HepG2 (cell line): ENCODE data around the gene EYA4. TPM values are rescaled to one million over a fixed set of nuclear protein-coding genes. Genes with fewer than 3 reads are reported as not detected.

Experiments used
- ATAC-seq: fragments of 200-7000 bp; cut with Tn5 transposase; 3 replicates; pipeline ENCODE4 v1.9.1; 2020; ENCODE audit warnings: mild to moderate bottlenecking, moderate library complexity
- BruUV-seq: library from RNA; stranded (reverse); fragments of 400-500 nt; replicated peaks from 2 replicates; lab custom pipeline; 2021; lab: Mats Ljungman, UMichigan
- CTCF ChIA-PET: fragments of 300-600 bp; formaldehyde crosslinking; extraction: SDS; loops from one replicate; lab custom pipeline; 2021; ENCODE audit warnings: low total read pairs, inconsistent platforms, low intra/inter-chr PET ratio; lab: Yijun Ruan, JAX
- POLR2A ChIA-PET: fragments of 350-600 bp; sonication (Branson Sonifier 250); formaldehyde crosslinking; loops from one replicate; lab custom pipeline; 2020; ENCODE audit warnings: antibody characterized with exemption, inconsistent platforms; lab: Yijun Ruan, JAX
- DNase-seq: peaks from one replicate; pipeline ENCODE4 v3.0.0-alpha.2; 2015; ENCODE audit warnings: low spot score
- FAIRE-seq: peaks from 3 replicates; lab custom pipeline; 2011; peaks lifted over from hg19 to GRCh38; lab: Jason Lieb, UNC
- H2AFZ ChIP-seq: one replicate; pipeline ENCODE4 v1.6.1; 2011; ENCODE audit warnings: low read length, inconsistent platforms
- H3K27ac ChIP-seq: fragments of 300-600 bp; 3 replicates; pipeline ENCODE4 v1.8.0; 2011; ENCODE audit warnings: mixed run types, mild to moderate bottlenecking, mixed read lengths, low read length, inconsistent platforms; ENCODE audit not compliant: insufficient read depth; ENCODE audit errors: extremely low read length
- H3K27me3 ChIP-seq, 2 experiments: fragments of 200-600 bp in 1 of 2; 2 replicates in 1 of 2; 3 replicates in 1 of 2; pipeline versions ENCODE4 v1.6.0 to v1.8.0; 2011; ENCODE audit warnings: low read length in 2 of 2, mild to moderate bottlenecking in 2 of 2, moderate library complexity in 2 of 2, inconsistent platforms in 1 of 2; ENCODE audit not compliant: insufficient read depth in 2 of 2, control insufficient read depth in 1 of 2
- H3K36me3 ChIP-seq, 2 experiments: fragments of 200-600 bp in 1 of 2; replicated peaks in 1 of 2; 2 replicates in 1 of 2; 3 replicates in 1 of 2; pipeline versions ENCODE4 v1.5.1 to v1.8.0; 2011; ENCODE audit warnings: low read length in 2 of 2, inconsistent platforms in 1 of 2; ENCODE audit not compliant: insufficient read depth in 2 of 2, control insufficient read depth in 1 of 2
- H3K4me1 ChIP-seq: 2 replicates; pipeline ENCODE4 v1.5.1; 2012; ENCODE audit warnings: low read length, inconsistent platforms; ENCODE audit not compliant: insufficient read depth
- H3K4me2 ChIP-seq: 2 replicates; pipeline ENCODE4 v1.6.0; 2011; ENCODE audit warnings: low read depth, low read length, inconsistent platforms
- H3K4me3 ChIP-seq, 3 experiments: fragments of 200-600 bp in 1 of 3; sonication (generic), shearing (Covaris generic) in 1 of 3; replicated peaks in 1 of 3; 2 replicates each; pipeline ENCODE4 v1.5.1; 2011 to 2016; ENCODE audit warnings: low read length in 3 of 3, inconsistent platforms in 2 of 3, low read depth in 2 of 3, mild to moderate bottlenecking in 2 of 3, control low read depth in 1 of 3, mixed read lengths in 1 of 3; ENCODE audit not compliant: insufficient read depth in 1 of 3
- H3K79me2 ChIP-seq: one replicate; pipeline ENCODE4 v1.6.1; 2011; ENCODE audit warnings: low read length, inconsistent platforms; ENCODE audit not compliant: insufficient read depth
- H3K9ac ChIP-seq: 2 replicates; pipeline ENCODE4 v1.6.0; 2011; ENCODE audit warnings: mild to moderate bottlenecking, low read depth, low read length, inconsistent platforms; ENCODE audit not compliant: insufficient read depth
- H3K9me3 ChIP-seq: 2 replicates; pipeline ENCODE4 v1.5.1; 2012; ENCODE audit warnings: mild to moderate bottlenecking, low read length
- H4K20me1 ChIP-seq: 2 replicates; pipeline ENCODE4 v1.6.0; 2011; ENCODE audit warnings: inconsistent platforms, mild to moderate bottlenecking, low read length, moderate library complexity; ENCODE audit not compliant: insufficient read depth
- E2F5 ChIP-seq: sonication (generic); formaldehyde crosslinking; conservative IDR thresholded peaks from 2 replicates; pipeline ENCODE4 v1.4.0; 2020; ENCODE audit warnings: missing genetic modification reagents
- HNF4G ChIP-seq, 2 experiments: sonication (generic) in 1 of 2; formaldehyde crosslinking in 1 of 2; IDR thresholded peaks; 2 replicates each; pipeline versions ENCODE4 v1.4.0 to v1.6.1; 2011 to 2020; ENCODE audit warnings: borderline replicate concordance in 2 of 2, low read depth in 2 of 2, mild to moderate bottlenecking in 2 of 2, low read length in 1 of 2, missing genetic modification reagents in 1 of 2, moderate library complexity in 1 of 2
- HNRNPH1 ChIP-seq: fragments of 200-400 bp; formaldehyde crosslinking; optimal IDR thresholded peaks from 2 replicates; pipeline ENCODE3; 2017; ENCODE audit warnings: mild to moderate bottlenecking, low read depth, low read length
- JUNB ChIP-seq: sonication (generic); formaldehyde crosslinking; IDR thresholded peaks from 2 replicates; pipeline ENCODE4 v1.8.0; 2022; ENCODE audit warnings: missing genetic modification reagents, mild to moderate bottlenecking, borderline replicate concordance
- MTF1 ChIP-seq: sonication (generic); formaldehyde crosslinking; IDR thresholded peaks from 2 replicates; pipeline ENCODE4 v1.5.0; 2020; ENCODE audit warnings: missing genetic modification reagents
- PCBP1 ChIP-seq: fragments of 200-400 bp; formaldehyde crosslinking; IDR thresholded peaks from 2 replicates; pipeline ENCODE4 v1.6.1; 2017; ENCODE audit warnings: mild to moderate bottlenecking, low read depth, low read length, borderline replicate concordance
- RFXAP ChIP-seq: sonication (generic); formaldehyde crosslinking; IDR thresholded peaks from 2 replicates; pipeline ENCODE4 v1.4.0; 2020; ENCODE audit warnings: missing genetic modification reagents, borderline replicate concordance
- SP1 ChIP-seq, 2 experiments: fragments of 450-650 bp in 1 of 2; sonication (generic) in 1 of 2; formaldehyde crosslinking in 1 of 2; IDR thresholded peaks; 2 replicates each; pipeline versions ENCODE4 v1.4.0 to v1.6.1; 2016 to 2020; ENCODE audit warnings: missing genetic modification reagents in 1 of 2
- TFDP1 ChIP-seq: IDR thresholded peaks from 2 replicates; pipeline ENCODE4 v1.6.1; 2016; ENCODE audit warnings: missing compliant biosample characterization, missing genetic modification reagents, borderline replicate concordance
- ZBTB10 ChIP-seq: sonication (generic); formaldehyde crosslinking; IDR thresholded peaks from 2 replicates; pipeline ENCODE4 v1.4.0; 2020; ENCODE audit warnings: missing genetic modification reagents, borderline replicate concordance
- ZNF282 ChIP-seq: fragments of 450-650 bp; IDR thresholded peaks from 2 replicates; pipeline ENCODE4 v1.6.1; 2018; ENCODE audit not compliant: partially characterized antibody
- ZNF552 ChIP-seq: sonication (generic); formaldehyde crosslinking; IDR thresholded peaks from 2 replicates; pipeline ENCODE4 v1.9.0; 2022; ENCODE audit warnings: missing genetic modification reagents, mild to moderate bottlenecking, borderline replicate concordance
- ZNF790 ChIP-seq: sonication (generic); formaldehyde crosslinking; IDR thresholded peaks from 2 replicates; pipeline ENCODE4 v1.8.0; 2022; ENCODE audit warnings: missing genetic modification reagents, mild to moderate bottlenecking, borderline replicate concordance
- ZNF83 ChIP-seq: sonication (generic); formaldehyde crosslinking; IDR thresholded peaks from 2 replicates; pipeline ENCODE4 v1.4.0; 2020; ENCODE audit warnings: missing genetic modification reagents, mild to moderate bottlenecking, borderline replicate concordance
- WGBS: methylation state at CpG from one replicate; pipeline ENCODE4 v1.1.6; 2017; ENCODE audit warnings: low lambda C conversion rate; 5-methylcytosine and 5-hydroxymethylcytosine counted together
- in situ Hi-C: cut with HindIII; loops from 2 replicates; pipeline ENCODE4 v1.10.0; 2017; ENCODE audit warnings: low pct_unique_long_range_greater_than_20kb; ENCODE audit not compliant: extremely low pct_ligation_motif_present
- intact Hi-C: fragments of 100-400 bp; cut with micrococcal nuclease; formaldehyde crosslinking; loops from one replicate; pipeline ENCODE4 v1.10.0; 2022; ENCODE audit not compliant: unreplicated experiment
- polyA plus RNA-seq, 8 experiments: library from polyadenylated mRNA; depleted of rRNA in 3 of 8; stranded (reverse) in 7 of 8; unstranded in 1 of 8; fragments of >200 nt; fragmentation: Illumina TruSeq in 4 of 8; extraction: Trizol in 4 of 8; gene quantifications; 2 replicates each; pipeline versions ENCODE4 v1.2.1 to v1.2.3, GENCODE V29; 2011 to 2016; ENCODE audit warnings: low read depth in 4 of 8, missing spikeins in 1 of 8, mixed read lengths in 1 of 8; ENCODE audit not compliant: insufficient read depth in 1 of 8
- total RNA-seq, 5 experiments: library from RNA; depleted of rRNA; stranded (reverse); fragments of >200 nt; fragmentation: Illumina TruSeq; extraction: Trizol; gene quantifications; 2 replicates each; pipeline ENCODE4 v1.2.3, GENCODE V29; 2016; ENCODE audit warnings: low read depth in 1 of 5

The EYA4 gene
- total and polyA plus RNA-seq, 2 of the 13 experiments (the other 11 are each of a cell fraction or from before 2014, with no cell fraction given), result not detected

GRCh38 chr6:133504158-133504557 is 263.0 kb downstream of the EYA4 start:
- no peaks in the 10 kb centered on the region for H3K27me3 ChIP-seq
- no peak for DNase-seq
- no peaks in the 10 kb centered on the region for H4K20me1 ChIP-seq
- H3K4me2 ChIP-seq, result no peak overlapping the region
- H3K27ac ChIP-seq, result no peak overlapping the region
- H2AFZ ChIP-seq, result no peak overlapping the region
- FAIRE-seq, result no peak
- no peaks in the 10 kb centered on the region for H3K9me3 ChIP-seq
- H3K79me2 ChIP-seq, result no peaks in the 10 kb centered on the region
- CTCF ChIA-PET, result no interaction called here
- no peak overlapping the region for H3K4me3 ChIP-seq
- H3K4me1 ChIP-seq, result no peaks in the 10 kb centered on the region
- in situ Hi-C loops, result no loop called here
- WGBS, result 19% methylated on average over 6 of the region's 6 CpGs
- POLR2A ChIA-PET, result no interaction called here
- no TSS peak for BruUV-seq
- TF ChIP-seq ZNF83 (CRISPR knock-in tag) (no peak), JUNB (CRISPR knock-in tag) (no peak), TFDP1 (CRISPR knock-in tag) (no peak), MTF1 (CRISPR knock-in tag) (no peak)
- H3K36me3 ChIP-seq, result no peaks in the 10 kb centered on the region
- ATAC-seq, result no peak
- H3K9ac ChIP-seq, result no peak overlapping the region
- intact Hi-C loops, result no loop called here

DNA sequence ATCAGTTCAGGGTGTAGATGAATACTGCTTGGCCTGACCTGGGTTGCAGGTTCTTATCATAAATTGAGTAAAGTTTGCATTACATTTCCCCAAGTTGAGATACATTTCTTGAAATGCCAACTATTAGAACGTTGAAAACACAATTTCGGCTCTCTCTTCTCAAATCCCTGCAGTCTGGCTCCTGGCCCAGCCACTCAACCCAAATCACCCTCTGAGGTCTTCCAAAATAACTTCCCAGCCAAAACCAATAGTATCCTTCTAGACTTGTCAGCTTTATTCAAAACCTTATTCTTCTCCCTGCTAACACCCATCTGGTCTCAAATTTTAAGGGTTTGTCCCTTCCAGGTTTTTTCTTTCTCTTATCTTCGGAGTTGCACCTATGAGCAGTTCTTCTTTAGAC is 263.6 kb downstream of the EYA4 start:
- ChIA-PET POLR2A (no interaction called here), CTCF (no interaction called here)
- Histone ChIP-seq H3K4me2 (no peak overlapping the region), H3K36me3 (no peaks in the 10 kb centered on the region), H3K4me3 (no peak overlapping the region), H3K79me2 (no peaks in the 10 kb centered on the region), H3K27ac (no peak overlapping the region), H3K27me3 (no peaks in the 10 kb centered on the region), H4K20me1 (no peaks in the 10 kb centered on the region), H2AFZ (no peak overlapping the region), H3K4me1 (no peaks in the 10 kb centered on the region), H3K9me3 (no peaks in the 10 kb centered on the region), H3K9ac (no peak overlapping the region)
- WGBS, result 0% methylated on average over 3 of the region's 3 CpGs
- DNase-seq, result no peak
- in situ Hi-C loops (no loop called here), intact Hi-C loops (no loop called here)
- ATAC-seq, result no peak
- FAIRE-seq, result no peak
- no TSS peak for BruUV-seq
- TF ChIP-seq HNRNPH1 (no peak), ZNF282 (no peak), ZBTB10 (CRISPR knock-in tag) (no peak), SP1 (IDR thresholded peaks at IDR 0.05) (no peak), SP1 (CRISPR knock-in tag; IDR thresholded peaks at IDR 0.05) (no peak), RFXAP (CRISPR knock-in tag) (no peak), E2F5 (CRISPR knock-in tag) (no peak), HNF4G (IDR thresholded peaks at IDR 0.05; ENCODE audit: borderline replicate concordance, low read depth, low read length) (no peak), HNF4G (CRISPR knock-in tag; IDR thresholded peaks at IDR 0.05; ENCODE audit: borderline replicate concordance, low read depth) (no peak), ZNF552 (no peak), PCBP1 (no peak), ZNF790 (no peak)
